ENCODE data around the gene PEAK3. TPM values are rescaled to one million over a fixed set of nuclear protein-coding genes. Genes with fewer than 3 reads are reported as not detected.

The PEAK3 gene
- total and polyA plus RNA-seq, 2 donors (not counting 1 experiment from before 2014, with no cell fraction given), result 0.18 to 0.71 TPM

GRCh38 chr19:2239173-2239572 is 42.8 kb downstream of the PEAK3 start:
- peaks cover 0 to 40% of the 10 kb centered on the region in 2 experiments for H3K36me3 ChIP-seq (replicated peaks in 1 of 2; ENCODE audit: control extremely low read depth in 1 of 2, control insufficient read depth in 1 of 2, extremely low read depth in 1 of 2, insufficient read depth in 2 of 2, low read length in 1 of 2)
- H3K4me2 ChIP-seq (replicated peaks; ENCODE audit: low read depth, low read length, poor library complexity, severe bottlenecking), result peak overlapping the region; percentile 86
- H3K4me1 ChIP-seq (ENCODE audit: control insufficient read depth in 2 of 2, insufficient read depth in 2 of 2, low read length in 2 of 2), result peaks cover 45 to 66% of the 10 kb centered on the region in 2 donors
- ATAC-seq (ENCODE audit: low read depth), result no peak
- TF ChIP-seq, protein P1, sequence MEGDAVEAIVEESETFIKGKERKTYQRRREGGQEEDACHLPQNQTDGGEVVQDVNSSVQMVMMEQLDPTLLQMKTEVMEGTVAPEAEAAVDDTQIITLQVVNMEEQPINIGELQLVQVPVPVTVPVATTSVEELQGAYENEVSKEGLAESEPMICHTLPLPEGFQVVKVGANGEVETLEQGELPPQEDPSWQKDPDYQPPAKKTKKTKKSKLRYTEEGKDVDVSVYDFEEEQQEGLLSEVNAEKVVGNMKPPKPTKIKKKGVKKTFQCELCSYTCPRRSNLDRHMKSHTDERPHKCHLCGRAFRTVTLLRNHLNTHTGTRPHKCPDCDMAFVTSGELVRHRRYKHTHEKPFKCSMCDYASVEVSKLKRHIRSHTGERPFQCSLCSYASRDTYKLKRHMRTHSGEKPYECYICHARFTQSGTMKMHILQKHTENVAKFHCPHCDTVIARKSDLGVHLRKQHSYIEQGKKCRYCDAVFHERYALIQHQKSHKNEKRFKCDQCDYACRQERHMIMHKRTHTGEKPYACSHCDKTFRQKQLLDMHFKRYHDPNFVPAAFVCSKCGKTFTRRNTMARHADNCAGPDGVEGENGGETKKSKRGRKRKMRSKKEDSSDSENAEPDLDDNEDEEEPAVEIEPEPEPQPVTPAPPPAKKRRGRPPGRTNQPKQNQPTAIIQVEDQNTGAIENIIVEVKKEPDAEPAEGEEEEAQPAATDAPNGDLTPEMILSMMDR (IDR thresholded peaks at IDR 0.05), result no peak
- TF ChIP-seq EZH2 (IDR thresholded peaks at IDR 0.05; ENCODE audit: borderline replicate concordance, insufficient read depth, low read depth, low read length, poor library complexity, severe bottlenecking), result no peak
- 30% methylated on average over 7 of the region's 10 CpGs for WGBS (ENCODE audit: insufficient coverage)
- Mint-ChIP-seq H3K4me1 (peaks cover 64% of the 10 kb centered on the region), H3K4me3 (peak overlapping the region; percentile 81), H3K27me3 (no peaks in the 10 kb centered on the region), H3K9me3 (ENCODE audit: insufficient read depth) (no peaks in the 10 kb centered on the region), H3K27ac (peak overlapping the region; percentile 84)
- H3K27ac ChIP-seq (ENCODE audit: low read length in 2 of 2), result peak overlapping the region in 1 of 2 donors; percentile 45
- H3K9me3 ChIP-seq (ENCODE audit: control extremely low read depth in 1 of 3, control insufficient read depth in 2 of 3, insufficient read depth in 1 of 3, low read length in 2 of 3), result peaks cover 0 to 6% (median 0%) of the 10 kb centered on the region in 3 donors
- H3K79me2 ChIP-seq (ENCODE audit: control insufficient read depth, insufficient read depth, low read length), result peaks cover 94% of the 10 kb centered on the region
- ChIA-PET CTCF (interaction anchor here (0.7 to 5.2 kb wide), 17 partner anchors 11 to 153 kb away, joined by 3 to 31 read pairs (median 5); no protein-coding TSS in a partner anchor), POLR2A (interaction anchor here (0.6 to 3.0 kb wide), 12 partner anchors 13 to 154 kb away, joined by 3 to 17 read pairs (median 4); no protein-coding TSS in a partner anchor)
- H3K27me3 ChIP-seq (replicated peaks in 1 of 4; ENCODE audit: control extremely low read depth in 1 of 4, control insufficient read depth in 3 of 4, insufficient read depth in 4 of 4, low read length in 3 of 4), result no peaks in the 10 kb centered on the region
- intact Hi-C loops (cut with micrococcal nuclease), result no loop called here
- no peak overlapping the region for H3K9ac ChIP-seq (ENCODE audit: low read length)
- H3K4me3 ChIP-seq (ENCODE audit: control extremely low read depth in 1 of 5, extremely low read depth in 1 of 5, insufficient read depth in 1 of 5, low read depth in 2 of 5, low read length in 4 of 5), result no peak overlapping the region
- peaks cover 90% of the 10 kb centered on the region for H4K20me1 ChIP-seq (ENCODE audit: control insufficient read depth, insufficient read depth, low read length, poor library complexity, severe bottlenecking)
- H2AFZ ChIP-seq (ENCODE audit: insufficient read depth, low read depth, low read length, poor library complexity, severe bottlenecking), result no peak overlapping the region
- no peak for DNase-seq

GRCh38 chr19:2237869-2238153 is 44.2 kb downstream of the PEAK3 start:
- Histone ChIP-seq H4K20me1 (ENCODE audit: control insufficient read depth, insufficient read depth, low read length, poor library complexity, severe bottlenecking) (peaks cover 90% of the 10 kb centered on the region), H3K4me3 (ENCODE audit: control extremely low read depth in 1 of 5, extremely low read depth in 1 of 5, insufficient read depth in 1 of 5, low read depth in 2 of 5, low read length in 4 of 5) (peak overlapping the region in 4 of 5 experiments; percentile 57 to 94 (median 77)), H3K36me3 (replicated peaks in 1 of 2; ENCODE audit: control extremely low read depth in 1 of 2, control insufficient read depth in 1 of 2, extremely low read depth in 1 of 2, insufficient read depth in 2 of 2, low read length in 1 of 2) (peaks cover 0 to 38% of the 10 kb centered on the region in 2 experiments), H3K4me1 (ENCODE audit: control insufficient read depth in 2 of 2, insufficient read depth in 2 of 2, low read length in 2 of 2) (peaks cover 46 to 72% of the 10 kb centered on the region in 2 donors), H3K9me3 (ENCODE audit: control extremely low read depth in 1 of 3, control insufficient read depth in 2 of 3, insufficient read depth in 1 of 3, low read length in 2 of 3) (peaks cover 0 to 6% (median 0%) of the 10 kb centered on the region in 3 donors), H3K27ac (ENCODE audit: low read length in 2 of 2) (no peak overlapping the region), H3K9ac (ENCODE audit: low read length) (peak overlapping the region; percentile 89), H3K4me2 (replicated peaks; ENCODE audit: low read depth, low read length, poor library complexity, severe bottlenecking) (peak overlapping the region; percentile 86), H3K27me3 (replicated peaks in 1 of 4; ENCODE audit: control extremely low read depth in 1 of 4, control insufficient read depth in 3 of 4, insufficient read depth in 4 of 4, low read length in 3 of 4) (no peaks in the 10 kb centered on the region), H2AFZ (ENCODE audit: insufficient read depth, low read depth, low read length, poor library complexity, severe bottlenecking) (no peak overlapping the region), H3K79me2 (ENCODE audit: control insufficient read depth, insufficient read depth, low read length) (peaks cover 94% of the 10 kb centered on the region)
- H3K9me3 Mint-ChIP-seq (ENCODE audit: insufficient read depth), result no peaks in the 10 kb centered on the region
- DNase-seq (no peak), ATAC-seq (ENCODE audit: low read depth) (no peak)
- H3K27me3 Mint-ChIP-seq, result no peaks in the 10 kb centered on the region
- H3K4me3 Mint-ChIP-seq, result peak overlapping the region; percentile 93
- POLR2A ChIA-PET, result interaction anchor here (0.7 kb wide), 1 partner anchor 34 kb away, joined by 3 read pairs; no protein-coding TSS in a partner anchor
- CTCF ChIA-PET, result interaction anchor here (0.5 to 5.2 kb wide), 12 partner anchors 10 to 82 kb away, joined by 4 to 31 read pairs (median 6); no protein-coding TSS in a partner anchor
- peaks cover 73% of the 10 kb centered on the region for H3K4me1 Mint-ChIP-seq
- TF ChIP-seq, protein P1 (IDR thresholded peaks at IDR 0.05), result no peak
- no peak for TF ChIP-seq EZH2 (IDR thresholded peaks at IDR 0.05; ENCODE audit: borderline replicate concordance, insufficient read depth, low read depth, low read length, poor library complexity, severe bottlenecking)
- 86% methylated on average over 1 of the region's 6 CpGs for WGBS (ENCODE audit: insufficient coverage)
- intact Hi-C loops (cut with micrococcal nuclease), result loop anchor here (2.0 kb wide), 5 partner anchors 15 to 237 kb away; partner anchors contain the start of gene LMNB2
- peak overlapping the region; percentile 98 for H3K27ac Mint-ChIP-seq

Measured in B cell (primary cell).